ENCODE results near the gene CACNA1I. TPM values are rescaled to one million over a fixed set of nuclear protein-coding genes. Genes with fewer than 3 reads are reported as not detected.
"Not testable (repeated sequence)": the region's sequence is repeated elsewhere in the genome, so short reads cannot be mapped to it uniquely, and the experiment has no call there.

Gene CACNA1I
- total RNA-seq, 1 donor from 2014 or later = 0.06 TPM

- DNase-seq (ENCODE audit: low read depth) = no peak
- no peak overlapping the region for H3K4me3 ChIP-seq (ENCODE audit: low read depth, low read length)
- no peak for TF ChIP-seq CTCF (conservative IDR thresholded peaks at IDR 0.05; ENCODE audit: low read depth, low read length)
Measured at GRCh38 chr22:39728236-39728860, 157.8 kb downstream of the CACNA1I start.

GRCh38 chr22:39729141-39729934, 158.8 kb downstream of the CACNA1I start:
- no peak for TF ChIP-seq CTCF (conservative IDR thresholded peaks at IDR 0.05; ENCODE audit: low read depth, low read length)
- no peak for DNase-seq (ENCODE audit: low read depth)
- no peak overlapping the region for H3K4me3 ChIP-seq (ENCODE audit: low read depth, low read length)

- TF ChIP-seq CTCF (conservative IDR thresholded peaks at IDR 0.05; ENCODE audit: low read depth, low read length) = no peak
- DNase-seq (ENCODE audit: low read depth) = no peak
- no peak overlapping the region for H3K4me3 ChIP-seq (ENCODE audit: low read depth, low read length)
Measured at GRCh38 chr22:39731481-39731880, 160.9 kb downstream of the CACNA1I start.

DNA sequence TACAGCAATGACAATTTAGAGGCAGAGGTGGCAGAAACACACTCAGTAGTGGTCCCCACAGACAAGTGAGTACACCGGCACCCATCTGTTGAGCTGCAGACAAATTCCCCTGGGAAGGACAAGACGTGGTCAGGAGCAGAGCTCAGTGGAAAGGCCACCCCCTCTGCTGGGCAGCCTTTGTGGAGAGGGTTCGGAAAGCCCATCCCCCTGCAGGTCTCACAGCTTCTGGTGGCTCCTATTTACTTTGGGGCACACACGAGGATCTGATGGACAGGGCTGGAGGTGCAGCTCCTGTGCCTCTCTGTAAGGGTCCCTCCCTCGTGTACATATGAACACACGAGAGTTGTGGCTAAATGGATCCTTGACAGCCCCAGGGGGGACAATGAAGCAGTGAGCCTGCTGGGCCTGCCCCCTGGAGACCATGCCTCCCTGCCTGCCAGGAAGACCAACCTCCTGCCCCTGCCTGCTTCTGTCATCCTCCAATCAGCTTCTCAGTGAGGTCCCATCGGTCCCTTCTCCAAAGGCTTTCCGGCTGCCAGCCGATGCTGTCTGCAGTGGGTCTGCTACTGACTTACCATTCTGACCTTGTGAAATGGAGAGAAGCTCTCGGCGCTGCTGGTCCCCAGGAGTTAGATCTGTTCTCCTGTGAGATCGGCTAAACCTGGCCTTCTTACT, 161.5 kb downstream of the CACNA1I start:
- DNase-seq (ENCODE audit: low read depth) = no peak
- no peak for TF ChIP-seq CTCF (conservative IDR thresholded peaks at IDR 0.05; ENCODE audit: low read depth, low read length)
- no peak overlapping the region for H3K4me3 ChIP-seq (ENCODE audit: low read depth, low read length)

DNA sequence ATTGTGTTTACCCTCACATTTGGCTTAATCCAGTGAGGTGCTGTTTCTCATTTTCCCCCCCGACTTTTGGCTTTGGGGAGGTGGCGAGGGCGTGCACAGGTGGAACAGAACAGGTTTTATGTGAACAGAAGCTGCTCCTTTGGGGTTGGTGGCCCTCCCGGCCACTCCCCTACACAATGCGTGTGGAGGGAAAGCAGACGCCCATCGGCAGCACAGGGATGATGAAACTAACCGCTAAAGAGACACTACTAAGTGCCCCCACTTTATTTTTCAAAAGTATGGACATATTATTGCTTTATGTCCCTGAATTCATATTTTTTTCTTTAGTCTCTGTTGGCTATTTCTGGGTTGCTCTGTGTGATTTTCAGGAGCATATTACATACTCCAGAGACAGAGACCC, 162.1 kb downstream of the CACNA1I start:
- no peak overlapping the region for H3K4me3 ChIP-seq (ENCODE audit: low read depth, low read length)
- TF ChIP-seq CTCF (conservative IDR thresholded peaks at IDR 0.05; ENCODE audit: low read depth, low read length) = no peak
- DNase-seq (ENCODE audit: low read depth) = no peak

DNA sequence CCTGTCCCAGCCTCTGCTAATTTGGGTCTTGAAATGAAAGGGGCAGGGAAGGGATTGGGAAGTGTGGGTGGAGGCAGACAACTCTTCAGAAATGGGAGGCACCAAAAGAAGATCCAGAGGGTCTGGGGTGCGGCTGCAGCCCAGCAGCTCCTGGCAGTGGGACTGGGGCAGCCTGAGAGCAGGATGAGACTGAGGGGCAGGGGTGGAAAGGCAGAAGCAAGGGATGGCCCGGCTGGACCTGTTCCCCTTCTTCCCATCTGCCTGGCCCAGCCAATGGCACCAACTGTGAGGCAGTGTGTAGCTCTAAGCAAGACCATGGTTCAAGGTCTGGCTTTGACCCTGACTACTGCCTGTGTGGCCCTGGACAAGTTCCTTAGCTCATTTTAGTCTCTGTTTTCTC, 162.6 kb downstream of the CACNA1I start:
- no peak overlapping the region for H3K4me3 ChIP-seq (ENCODE audit: low read depth, low read length)
- no peak for TF ChIP-seq CTCF (conservative IDR thresholded peaks at IDR 0.05; ENCODE audit: low read depth, low read length)
- DNase-seq (ENCODE audit: low read depth) = no peak

- not testable (repeated sequence) for H3K4me3 ChIP-seq (ENCODE audit: low read depth, low read length); DNase-seq (ENCODE audit: low read depth)
Measured at GRCh38 chr22:39734046-39734445, 163.5 kb downstream of the CACNA1I start.
